Cardiac muscle cell (in vitro differentiated cells and primary cell): ENCODE results near the gene TMEM139. TPM values are rescaled to one million over a fixed set of nuclear protein-coding genes. Genes with fewer than 3 reads are reported as not detected.

ENCODE experiments used
- DNase-seq, 2 donors: peaks; one replicate each; pipeline versions ENCODE4 v3.0.0 to v3.0.0-alpha.2; 2010 to 2017; ENCODE audit warnings: low read depth in 1 of 2, low spot score in 1 of 2
- H3K27ac ChIP-seq: fragments of 200-600 bp; sonication (generic); 2 replicates; pipeline ENCODE4 v1.5.1; 2016
- H3K27me3 ChIP-seq: fragments of 200-600 bp; sonication (generic); 2 replicates; pipeline ENCODE4 v1.6.0; 2016; ENCODE audit warnings: control low read depth
- H3K36me3 ChIP-seq: fragments of 200-600 bp; sonication (generic); 2 replicates; pipeline ENCODE4 v1.5.1; 2016; ENCODE audit warnings: control low read depth
- H3K4me1 ChIP-seq: fragments of 200-600 bp; sonication (generic); 2 replicates; pipeline ENCODE4 v1.8.1; 2017; ENCODE audit warnings: low read depth, mild to moderate bottlenecking, mixed run types
- H3K4me3 ChIP-seq: fragments of 200-600 bp; sonication (generic); 2 replicates; pipeline ENCODE4 v1.5.1; 2016; ENCODE audit warnings: mild to moderate bottlenecking
- H3K9me3 ChIP-seq: fragments of 200-600 bp; sonication (generic); 2 replicates; pipeline ENCODE4 v1.5.1; 2017; ENCODE audit warnings: low read depth, mild to moderate bottlenecking, control low read depth
- polyA plus RNA-seq: library from polyadenylated mRNA; unstranded; fragments of >200 nt; fragmentation: Nextera tagmentation; extraction: Ambion mirVana; gene quantifications from 2 replicates; pipeline ENCODE4 v1.2.1, GENCODE V29; 2016
- total RNA-seq: library from RNA; depleted of rRNA; stranded (reverse); fragments of >200 nt; gene quantifications from 2 replicates; pipeline ENCODE4 v1.2.3, GENCODE V29; 2016
- TF ChIP-seq, protein P1 (sequence below): IDR thresholded peaks from 2 replicates; pipeline ENCODE4 v1.5.1; 2012; ENCODE audit warnings: low read depth, mild to moderate bottlenecking, low read length

The TMEM139 gene
- total and polyA plus RNA-seq, 2 experiments from 2014 or later, result 0.69 to 2.0 TPM

DNA sequence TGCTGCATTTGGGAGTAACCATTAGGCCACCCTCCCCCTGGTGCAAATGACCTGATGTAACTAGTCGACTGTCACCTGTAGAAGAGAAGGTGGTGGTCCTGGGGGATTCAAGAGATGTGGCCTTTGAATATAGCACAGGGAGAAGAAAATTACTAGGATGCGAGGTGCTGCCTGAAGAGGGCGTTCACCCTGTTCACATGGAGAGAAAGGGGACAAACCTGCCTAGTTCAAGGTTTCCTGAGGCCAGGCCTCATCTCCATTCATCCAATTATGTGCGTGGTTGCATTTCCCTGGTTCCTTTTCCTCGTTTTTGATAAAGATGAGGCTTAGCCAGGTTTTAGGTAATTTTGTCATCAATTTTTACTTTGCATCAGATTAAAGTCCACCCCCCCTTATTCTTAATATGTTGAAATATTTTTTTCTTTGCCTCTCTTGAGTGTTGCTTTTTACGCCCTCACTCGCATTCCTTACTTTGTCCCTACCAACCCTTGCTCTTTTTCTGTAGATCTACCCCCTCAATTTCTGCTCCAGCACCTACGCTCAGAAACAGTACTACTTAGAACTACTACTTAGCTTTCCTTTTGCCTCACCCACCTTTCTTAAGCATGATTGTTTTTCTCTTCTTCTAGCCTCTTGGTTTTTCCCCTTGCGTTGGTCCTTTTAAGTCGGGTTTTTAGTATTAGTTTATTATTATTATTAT, 44.9 kb downstream of the TMEM139 start:
- Histone ChIP-seq H3K27me3 (no peaks in the 10 kb centered on the region), H3K4me3 (no peak overlapping the region), H3K9me3 (no peaks in the 10 kb centered on the region), H3K4me1 (no peaks in the 10 kb centered on the region), H3K36me3 (no peaks in the 10 kb centered on the region), H3K27ac (no peak overlapping the region)
- TF ChIP-seq, protein P1, sequence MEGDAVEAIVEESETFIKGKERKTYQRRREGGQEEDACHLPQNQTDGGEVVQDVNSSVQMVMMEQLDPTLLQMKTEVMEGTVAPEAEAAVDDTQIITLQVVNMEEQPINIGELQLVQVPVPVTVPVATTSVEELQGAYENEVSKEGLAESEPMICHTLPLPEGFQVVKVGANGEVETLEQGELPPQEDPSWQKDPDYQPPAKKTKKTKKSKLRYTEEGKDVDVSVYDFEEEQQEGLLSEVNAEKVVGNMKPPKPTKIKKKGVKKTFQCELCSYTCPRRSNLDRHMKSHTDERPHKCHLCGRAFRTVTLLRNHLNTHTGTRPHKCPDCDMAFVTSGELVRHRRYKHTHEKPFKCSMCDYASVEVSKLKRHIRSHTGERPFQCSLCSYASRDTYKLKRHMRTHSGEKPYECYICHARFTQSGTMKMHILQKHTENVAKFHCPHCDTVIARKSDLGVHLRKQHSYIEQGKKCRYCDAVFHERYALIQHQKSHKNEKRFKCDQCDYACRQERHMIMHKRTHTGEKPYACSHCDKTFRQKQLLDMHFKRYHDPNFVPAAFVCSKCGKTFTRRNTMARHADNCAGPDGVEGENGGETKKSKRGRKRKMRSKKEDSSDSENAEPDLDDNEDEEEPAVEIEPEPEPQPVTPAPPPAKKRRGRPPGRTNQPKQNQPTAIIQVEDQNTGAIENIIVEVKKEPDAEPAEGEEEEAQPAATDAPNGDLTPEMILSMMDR, result no peak
- no peak for DNase-seq

- Histone ChIP-seq H3K36me3 (no peaks in the 10 kb centered on the region), H3K4me1 (no peaks in the 10 kb centered on the region), H3K27ac (no peak overlapping the region), H3K9me3 (no peaks in the 10 kb centered on the region), H3K27me3 (no peaks in the 10 kb centered on the region), H3K4me3 (no peak overlapping the region)
- TF ChIP-seq, protein P1, result no peak
- DNase-seq, result peak in 1 of 2 donors; percentile 80
Measured at GRCh38 chr7:143331179-143331801, 46.5 kb downstream of the TMEM139 start.

DNA sequence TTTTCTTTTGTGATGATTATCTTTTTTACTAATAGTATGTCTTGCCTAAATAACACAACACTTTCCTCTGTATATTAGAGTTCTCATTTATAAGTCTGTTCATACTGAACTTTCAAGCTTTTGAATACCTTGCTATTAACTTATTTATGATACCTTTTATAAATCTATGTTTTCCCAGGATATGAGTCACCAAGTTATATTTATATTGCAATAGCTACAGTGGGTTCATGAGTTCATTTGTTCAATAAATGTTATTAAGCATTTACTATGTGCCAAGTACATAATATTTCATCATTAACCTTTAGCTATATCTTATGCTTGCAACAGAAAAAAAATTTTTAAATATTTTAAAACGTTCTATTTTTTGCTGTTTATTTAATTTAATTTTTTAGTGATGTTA, 49.5 kb downstream of the TMEM139 start:
- H3K4me3 ChIP-seq, result no peak overlapping the region
- TF ChIP-seq, protein P1, result no peak
- DNase-seq, result no peak
- no peaks in the 10 kb centered on the region for H3K27me3 ChIP-seq
- no peaks in the 10 kb centered on the region for H3K9me3 ChIP-seq
- H3K27ac ChIP-seq, result no peak overlapping the region
- no peaks in the 10 kb centered on the region for H3K36me3 ChIP-seq
- no peaks in the 10 kb centered on the region for H3K4me1 ChIP-seq

DNA sequence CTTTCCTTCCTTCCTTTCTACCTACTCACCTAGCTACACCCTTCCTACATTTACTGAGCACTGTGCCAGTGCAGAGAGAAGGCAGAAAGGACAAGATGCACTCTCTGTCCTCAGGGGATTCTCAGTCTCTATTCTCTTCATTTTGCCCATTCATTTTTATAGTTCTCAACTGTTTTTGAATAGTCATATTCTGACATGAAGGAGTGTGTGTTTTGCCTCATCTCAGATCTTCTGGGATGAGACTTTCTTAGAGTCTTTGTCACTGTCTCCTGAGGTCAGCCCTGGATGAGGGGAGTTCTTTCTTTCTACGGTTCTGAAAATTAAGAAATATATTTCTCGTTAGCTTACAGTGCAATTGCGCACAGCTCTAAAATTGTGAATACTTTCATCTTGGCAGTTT, 52.5 kb downstream of the TMEM139 start:
- H3K27me3 ChIP-seq, result no peaks in the 10 kb centered on the region
- H3K27ac ChIP-seq, result no peak overlapping the region
- no peaks in the 10 kb centered on the region for H3K36me3 ChIP-seq
- TF ChIP-seq, protein P1, result no peak
- no peaks in the 10 kb centered on the region for H3K9me3 ChIP-seq
- DNase-seq, result no peak
- H3K4me1 ChIP-seq, result no peaks in the 10 kb centered on the region
- no peak overlapping the region for H3K4me3 ChIP-seq

Other genes starting within 250 kb of the TMEM139 start
- gene OR6V1, start 232.6 kb upstream of the TMEM139 start, total RNA-seq, result not detected in 2 replicates
- gene OR6V1, start 232.6 kb upstream of the TMEM139 start, polyA plus RNA-seq, result not detected in 2 replicates
- not detected in 2 replicates for gene PIP, start 152.9 kb upstream of the TMEM139 start, total RNA-seq
- not detected in 2 replicates for gene PIP, start 152.9 kb upstream of the TMEM139 start, polyA plus RNA-seq
- gene TAS2R39, start 101.5 kb upstream of the TMEM139 start, total RNA-seq, result not detected in 2 replicates
- 0.75 TPM in 1 of 2 replicates, not detected in the other for gene TAS2R39, start 101.5 kb upstream of the TMEM139 start, polyA plus RNA-seq
- gene TAS2R40, start 62.9 kb upstream of the TMEM139 start, total RNA-seq, result not detected in 2 replicates
- gene TAS2R40, start 62.9 kb upstream of the TMEM139 start, polyA plus RNA-seq, result not detected in 2 replicates
- 218 and 221 TPM in 2 replicates for gene GSTK1, start 21.5 kb upstream of the TMEM139 start, total RNA-seq
- gene GSTK1, start 21.5 kb upstream of the TMEM139 start, polyA plus RNA-seq, result 230 and 248 TPM in 2 replicates
- 8.6 and 11.1 TPM in 2 replicates for gene CASP2, start 3.4 kb downstream of the TMEM139 start, total RNA-seq
- 6.9 and 8.9 TPM in 2 replicates for gene CASP2, start 3.4 kb downstream of the TMEM139 start, polyA plus RNA-seq
- 0.11 TPM in 1 of 2 replicates, not detected in the other for gene CLCN1, start 31.2 kb downstream of the TMEM139 start, total RNA-seq
- 0.09 TPM in 1 of 2 replicates, not detected in the other for gene CLCN1, start 31.2 kb downstream of the TMEM139 start, polyA plus RNA-seq
- 0.71 and 3.0 TPM in 2 replicates for gene FAM131B, start 77.8 kb downstream of the TMEM139 start, total RNA-seq
- 0.14 and 0.26 TPM in 2 replicates for gene FAM131B, start 77.8 kb downstream of the TMEM139 start, polyA plus RNA-seq
- 43.6 and 57.2 TPM in 2 replicates for gene ZYX, start 96.4 kb downstream of the TMEM139 start, total RNA-seq
- gene ZYX, start 96.4 kb downstream of the TMEM139 start, polyA plus RNA-seq, result 98.4 and 101 TPM in 2 replicates
- gene EPHA1, start 123.9 kb downstream of the TMEM139 start, total RNA-seq, result 0.30 TPM in 1 of 2 replicates, not detected in the other
- gene EPHA1, start 123.9 kb downstream of the TMEM139 start, polyA plus RNA-seq, result 1.8 and 2.7 TPM in 2 replicates
- not detected in 2 replicates for gene TAS2R60, start 158.5 kb downstream of the TMEM139 start, total RNA-seq
- gene TAS2R60, start 158.5 kb downstream of the TMEM139 start, polyA plus RNA-seq, result not detected in 2 replicates
- not detected in 2 replicates for gene TAS2R41, start 192.9 kb downstream of the TMEM139 start, total RNA-seq
- gene TAS2R41, start 192.9 kb downstream of the TMEM139 start, polyA plus RNA-seq, result not detected in 2 replicates